ENCODE results near the gene HSH2D. TPM values are rescaled to one million over a fixed set of nuclear protein-coding genes. Genes with fewer than 3 reads are reported as not detected.
A peak's percentile ranks its signal among the peaks of the same experiment; 100 is the strongest.

HSH2D gene
- total RNA-seq, 1 experiment from 2014 or later, result 0.23 TPM

DNA sequence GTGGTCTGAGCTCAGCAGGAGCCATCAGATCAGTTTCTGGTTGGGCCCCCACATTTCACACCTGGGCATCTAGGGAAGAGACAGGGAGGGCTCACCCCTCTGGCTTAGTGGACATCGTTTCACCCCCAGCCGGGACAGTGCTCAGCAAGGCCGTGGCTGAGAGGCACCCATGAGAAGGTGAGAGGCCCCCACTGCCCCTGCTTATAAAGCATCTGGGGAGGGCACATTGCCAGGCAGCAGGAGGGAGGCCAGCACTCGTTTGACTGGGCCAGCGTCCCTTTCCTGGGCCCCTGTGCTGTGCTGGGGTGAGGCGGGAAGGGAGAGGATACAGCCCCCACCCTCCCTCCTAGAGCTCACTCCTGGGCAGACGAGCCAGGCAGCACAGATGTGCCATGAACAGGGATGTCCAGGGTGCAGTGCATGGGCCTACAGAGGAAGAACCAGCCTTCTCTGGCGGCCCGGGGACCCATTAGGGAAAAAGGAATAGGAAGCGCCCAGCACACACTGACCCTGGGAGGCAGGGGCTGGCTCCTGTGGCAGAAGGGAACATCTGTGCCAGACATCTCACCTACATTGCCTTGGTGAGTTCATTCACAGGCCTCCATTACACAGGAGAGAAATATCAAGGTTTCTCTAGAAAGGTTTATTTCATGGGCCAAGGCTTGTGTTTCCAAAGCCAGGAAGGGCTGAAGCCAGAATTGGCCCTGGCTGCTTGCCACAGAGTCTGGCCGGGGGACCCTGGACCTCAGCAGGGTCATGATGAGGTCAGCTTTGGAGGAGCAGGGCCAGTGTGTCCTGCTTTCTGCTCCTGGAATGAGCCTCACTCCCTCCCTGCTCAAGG lies 61.9 kb downstream of the HSH2D start:
- peaks cover 6% of the 10 kb centered on the region for H3K36me3 ChIP-seq (ENCODE audit: control insufficient read depth, insufficient read depth, low read length)
- no peak overlapping the region for H3K4me3 ChIP-seq (ENCODE audit: low read depth, low read length)
- H3K4me1 ChIP-seq, result no peaks in the 10 kb centered on the region
- TF ChIP-seq CTCF (IDR thresholded peaks at IDR 0.05; ENCODE audit: insufficient read depth in 1 of 2, low read depth in 1 of 2, low read length in 1 of 2, severe bottlenecking in 1 of 2, unreplicated experiment in 1 of 2), result no peak
- H3K27me3 ChIP-seq (replicated peaks; ENCODE audit: control insufficient read depth, insufficient read depth, low read length), result no peaks in the 10 kb centered on the region
- no TSS peak for BruUV-seq (replicated peaks)
- H3K36me3 Mint-ChIP-seq (ENCODE audit: insufficient read depth, unreplicated experiment), result peaks cover 65% of the 10 kb centered on the region
- no peak overlapping the region for H3K27ac Mint-ChIP-seq (ENCODE audit: unreplicated experiment)
- ChIA-PET CTCF (no interaction called here), POLR2A (interaction anchor here (0.6 kb wide), 2 partner anchors 49 to 184 kb away, joined by 4 to 14 read pairs; no protein-coding TSS in a partner anchor)
- no peaks in the 10 kb centered on the region for H3K9me3 ChIP-seq
- no peak for DNase-seq
- no peak overlapping the region for H3K4me3 Mint-ChIP-seq (ENCODE audit: unreplicated experiment)
- intact Hi-C loops (cut with micrococcal nuclease; ENCODE audit: unreplicated experiment), result no loop called here
- no peaks in the 10 kb centered on the region for H3K27me3 Mint-ChIP-seq (ENCODE audit: insufficient read depth, unreplicated experiment)
- H3K9me3 Mint-ChIP-seq (ENCODE audit: unreplicated experiment), result no peaks in the 10 kb centered on the region
- H3K4me1 Mint-ChIP-seq (ENCODE audit: low read depth, unreplicated experiment), result peaks cover under 1% of the 10 kb centered on the region

- Histone ChIP-seq H3K27me3 (replicated peaks; ENCODE audit: control insufficient read depth, insufficient read depth, low read length) (no peaks in the 10 kb centered on the region), H3K4me3 (ENCODE audit: low read depth, low read length) (no peak overlapping the region), H3K9me3 (no peaks in the 10 kb centered on the region), H3K36me3 (ENCODE audit: control insufficient read depth, insufficient read depth, low read length) (peaks cover 6% of the 10 kb centered on the region), H3K4me1 (no peaks in the 10 kb centered on the region)
- intact Hi-C loops (cut with micrococcal nuclease; ENCODE audit: unreplicated experiment), result no loop called here
- Mint-ChIP-seq H3K27me3 (ENCODE audit: insufficient read depth, unreplicated experiment) (no peaks in the 10 kb centered on the region), H3K4me3 (ENCODE audit: unreplicated experiment) (no peak overlapping the region), H3K9me3 (ENCODE audit: unreplicated experiment) (no peaks in the 10 kb centered on the region), H3K4me1 (ENCODE audit: low read depth, unreplicated experiment) (no peaks in the 10 kb centered on the region), H3K36me3 (ENCODE audit: insufficient read depth, unreplicated experiment) (peaks cover 69% of the 10 kb centered on the region), H3K27ac (ENCODE audit: unreplicated experiment) (peak overlapping the region; percentile 29)
- POLR2A ChIA-PET, result interaction anchor here (0.7 kb wide), 1 partner anchor 21 kb away, joined by 4 read pairs; the partner anchor contains the start of gene FAM32A
- no TSS peak for BruUV-seq (replicated peaks)
- TF ChIP-seq CTCF (IDR thresholded peaks at IDR 0.05; ENCODE audit: insufficient read depth in 1 of 2, low read depth in 1 of 2, low read length in 1 of 2, severe bottlenecking in 1 of 2, unreplicated experiment in 1 of 2), result no peak
- CTCF ChIA-PET, result no interaction called here
- no peak for DNase-seq
Measured at GRCh38 chr19:16206046-16206605, 62.6 kb downstream of the HSH2D start.

- Mint-ChIP-seq H3K27me3 (ENCODE audit: insufficient read depth, unreplicated experiment) (no peaks in the 10 kb centered on the region), H3K9me3 (ENCODE audit: unreplicated experiment) (no peaks in the 10 kb centered on the region), H3K27ac (ENCODE audit: unreplicated experiment) (peak overlapping the region; percentile 29), H3K4me1 (ENCODE audit: low read depth, unreplicated experiment) (no peaks in the 10 kb centered on the region), H3K36me3 (ENCODE audit: insufficient read depth, unreplicated experiment) (peaks cover 73% of the 10 kb centered on the region), H3K4me3 (ENCODE audit: unreplicated experiment) (no peak overlapping the region)
- POLR2A ChIA-PET, result interaction anchor here (0.7 kb wide), 1 partner anchor 21 kb away, joined by 4 read pairs; the partner anchor contains the start of gene FAM32A
- Histone ChIP-seq H3K36me3 (ENCODE audit: control insufficient read depth, insufficient read depth, low read length) (peaks cover 6% of the 10 kb centered on the region), H3K9me3 (no peaks in the 10 kb centered on the region), H3K4me3 (ENCODE audit: low read depth, low read length) (no peak overlapping the region), H3K4me1 (no peaks in the 10 kb centered on the region), H3K27me3 (replicated peaks; ENCODE audit: control insufficient read depth, insufficient read depth, low read length) (no peaks in the 10 kb centered on the region)
- DNase-seq, result no peak
- no peak for TF ChIP-seq CTCF (IDR thresholded peaks at IDR 0.05; ENCODE audit: insufficient read depth in 1 of 2, low read depth in 1 of 2, low read length in 1 of 2, severe bottlenecking in 1 of 2, unreplicated experiment in 1 of 2)
- intact Hi-C loops (cut with micrococcal nuclease; ENCODE audit: unreplicated experiment), result no loop called here
- CTCF ChIA-PET, result interaction anchor here (0.7 kb wide), 1 partner anchor 248 kb away, joined by 3 read pairs; no protein-coding TSS in a partner anchor
- no TSS peak for BruUV-seq (replicated peaks)
Measured at GRCh38 chr19:16206637-16207036, 63.2 kb downstream of the HSH2D start.

All from Caco-2 (cell line).